A673 (cell line): Measurements from ENCODE around the gene PECR. TPM values are rescaled to one million over a fixed set of nuclear protein-coding genes. Genes with fewer than 3 reads are reported as not detected.
"Not testable (repeated sequence)": the region's sequence is repeated elsewhere in the genome, so short reads cannot be mapped to it uniquely, and the experiment has no call there.

Source experiments
- BruUV-seq: library from RNA; stranded (reverse); fragments of 400-500 nt; replicated peaks from 2 replicates; lab custom pipeline; 2021; lab: Mats Ljungman, UMichigan
- CTCF ChIA-PET: fragments of 300-600 bp; sonication (Branson Sonifier 250); formaldehyde crosslinking; loops from one replicate; lab custom pipeline; 2022; ENCODE audit warnings: antibody characterized with exemption; lab: Charles Lee
- POLR2A ChIA-PET: fragments of 300-600 bp; sonication (Branson Sonifier 250); formaldehyde crosslinking; loops from one replicate; lab custom pipeline; 2022; ENCODE audit warnings: antibody characterized with exemption; ENCODE audit not compliant: low non-redundant PET; lab: Charles Lee
- DNase-seq: peaks from one replicate; pipeline ENCODE4 v3.0.0-alpha.2; 2015; ENCODE audit warnings: low spot score
- H3K27ac ChIP-seq: fragments of 200-600 bp; sonication (generic); 2 replicates; pipeline ENCODE4 v1.5.1; 2016; ENCODE audit warnings: mixed run types, low read depth, mild to moderate bottlenecking, mixed read lengths, antibody characterized with exemption, low read length; ENCODE audit not compliant: poor library complexity, severe bottlenecking
- H3K27me3 ChIP-seq: fragments of 200-600 bp; sonication (generic); replicated peaks from 2 replicates; pipeline ENCODE4 v1.6.1; 2017; ENCODE audit warnings: mixed run types, low read depth, mild to moderate bottlenecking, mixed read lengths, antibody characterized with exemption, low read length; ENCODE audit not compliant: insufficient read depth, poor library complexity
- H3K36me3 ChIP-seq: fragments of 200-600 bp; sonication (generic); 2 replicates; pipeline ENCODE4 v1.6.1; 2016; ENCODE audit warnings: mixed run types, mild to moderate bottlenecking, mixed read lengths, antibody characterized with exemption, low read length; ENCODE audit not compliant: insufficient read depth, poor library complexity, severe bottlenecking
- H3K4me1 ChIP-seq: fragments of 200-600 bp; sonication (generic); 2 replicates; pipeline ENCODE4 v1.6.1; 2017; ENCODE audit warnings: mixed run types, mild to moderate bottlenecking, mixed read lengths, antibody characterized with exemption, low read length; ENCODE audit not compliant: insufficient read depth, poor library complexity, severe bottlenecking
- H3K4me3 ChIP-seq: fragments of 200-600 bp; sonication (generic); 2 replicates; pipeline ENCODE4 v1.5.1; 2016; ENCODE audit warnings: low read depth, mixed run types, mild to moderate bottlenecking, mixed read lengths, low read length; ENCODE audit not compliant: poor library complexity, severe bottlenecking
- H3K9me3 ChIP-seq: fragments of 200-600 bp; sonication (generic); 2 replicates; pipeline ENCODE4 v1.6.1; 2016; ENCODE audit warnings: mixed run types, low read depth, mild to moderate bottlenecking, mixed read lengths, antibody characterized with exemption, low read length; ENCODE audit not compliant: poor library complexity, severe bottlenecking
- EZH2 ChIP-seq: fragments of 200-600 bp; sonication (generic); IDR thresholded peaks from 2 replicates; pipeline ENCODE4 v1.6.1; 2017; ENCODE audit warnings: borderline replicate concordance, low read depth, mild to moderate bottlenecking, mixed read lengths, antibody characterized with exemption, low read length; ENCODE audit not compliant: poor library complexity, severe bottlenecking
- intact Hi-C: fragments of 100-400 bp; cut with micrococcal nuclease; formaldehyde crosslinking; loops from one replicate; pipeline ENCODE4 v1.10.0; 2022; ENCODE audit not compliant: unreplicated experiment
- total RNA-seq: library from RNA; stranded (reverse); gene quantifications from 2 replicates; pipeline ENCODE4 v1.2.3, GENCODE V29; 2021
- TF ChIP-seq, protein P1 (sequence below): fragments of 300-800, 200-600 bp; sonication (generic); conservative IDR thresholded peaks from 2 replicates; pipeline ENCODE4 v1.5.1; 2017; ENCODE audit warnings: low read depth, mild to moderate bottlenecking, antibody characterized with exemption, low read length, moderate library complexity, mixed read lengths

The PECR gene
- total RNA-seq, 1 experiment from 2014 or later = 19.7 TPM

- intact Hi-C loops = no loop called here
- BruUV-seq = no TSS peak
- CTCF ChIA-PET = interaction anchor here (0.7 kb wide), 1 partner anchor 1846 kb away, joined by 3 read pairs; no protein-coding TSS in a partner anchor
These were observed 83.0 kb downstream of the PECR start for GRCh38 chr2:215998636-215999035.

GRCh38 chr2:215997219-215997618, 84.4 kb downstream of the PECR start:
- Histone ChIP-seq H3K4me3 (no peak overlapping the region), H3K4me1 (no peaks in the 10 kb centered on the region), H3K9me3 (no peaks in the 10 kb centered on the region), H3K27me3 (no peaks in the 10 kb centered on the region), H3K36me3 (peaks cover 6% of the 10 kb centered on the region), H3K27ac (no peak overlapping the region)
- ChIA-PET CTCF (no interaction called here), POLR2A (no interaction called here)
- DNase-seq = no peak
- BruUV-seq = no TSS peak
- intact Hi-C loops = no loop called here
- TF ChIP-seq, protein P1, sequence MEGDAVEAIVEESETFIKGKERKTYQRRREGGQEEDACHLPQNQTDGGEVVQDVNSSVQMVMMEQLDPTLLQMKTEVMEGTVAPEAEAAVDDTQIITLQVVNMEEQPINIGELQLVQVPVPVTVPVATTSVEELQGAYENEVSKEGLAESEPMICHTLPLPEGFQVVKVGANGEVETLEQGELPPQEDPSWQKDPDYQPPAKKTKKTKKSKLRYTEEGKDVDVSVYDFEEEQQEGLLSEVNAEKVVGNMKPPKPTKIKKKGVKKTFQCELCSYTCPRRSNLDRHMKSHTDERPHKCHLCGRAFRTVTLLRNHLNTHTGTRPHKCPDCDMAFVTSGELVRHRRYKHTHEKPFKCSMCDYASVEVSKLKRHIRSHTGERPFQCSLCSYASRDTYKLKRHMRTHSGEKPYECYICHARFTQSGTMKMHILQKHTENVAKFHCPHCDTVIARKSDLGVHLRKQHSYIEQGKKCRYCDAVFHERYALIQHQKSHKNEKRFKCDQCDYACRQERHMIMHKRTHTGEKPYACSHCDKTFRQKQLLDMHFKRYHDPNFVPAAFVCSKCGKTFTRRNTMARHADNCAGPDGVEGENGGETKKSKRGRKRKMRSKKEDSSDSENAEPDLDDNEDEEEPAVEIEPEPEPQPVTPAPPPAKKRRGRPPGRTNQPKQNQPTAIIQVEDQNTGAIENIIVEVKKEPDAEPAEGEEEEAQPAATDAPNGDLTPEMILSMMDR = no peak
- no peak for TF ChIP-seq EZH2

More at GRCh38 chr2:215998636-215999035, 83.0 kb downstream of the PECR start:
- Histone ChIP-seq H3K27me3 (no peaks in the 10 kb centered on the region), H3K4me1 (no peaks in the 10 kb centered on the region), H3K27ac (no peak overlapping the region), H3K9me3 (no peaks in the 10 kb centered on the region), H3K4me3 (no peak overlapping the region), H3K36me3 (peaks cover 6% of the 10 kb centered on the region)
- DNase-seq = no peak
- TF ChIP-seq EZH2 = no peak
- TF ChIP-seq, protein P1 = no peak
- POLR2A ChIA-PET = interaction anchor here (0.7 kb wide), 1 partner anchor 64 kb away, joined by 10 read pairs; no protein-coding TSS in a partner anchor

- no peak for DNase-seq
- Histone ChIP-seq H3K9me3 (no peaks in the 10 kb centered on the region), H3K27me3 (no peaks in the 10 kb centered on the region), H3K36me3 (peaks cover 6% of the 10 kb centered on the region), H3K27ac (no peak overlapping the region), H3K4me3 (no peak overlapping the region), H3K4me1 (no peaks in the 10 kb centered on the region)
- POLR2A ChIA-PET = no interaction called here
- CTCF ChIA-PET = no interaction called here
- no peak for TF ChIP-seq EZH2
- TF ChIP-seq, protein P1 = no peak
- intact Hi-C loops = no loop called here
- BruUV-seq = no TSS peak
These were observed 86.7 kb downstream of the PECR start for GRCh38 chr2:215994911-215995310.

GRCh38 chr2:215988556-215989207, 92.9 kb downstream of the PECR start:
- POLR2A ChIA-PET, BruUV-seq, intact Hi-C loops, H3K4me3 ChIP-seq, CTCF ChIA-PET, H3K36me3 ChIP-seq, H3K4me1 ChIP-seq, H3K27ac ChIP-seq, H3K27me3 ChIP-seq, DNase-seq, H3K9me3 ChIP-seq: not testable (repeated sequence)
